GM23248 (cell line): ENCODE measurements around the gene STMND1.

Experiments
- EZH2 ChIP-seq: fragments of 200-600 bp; sonication (generic); IDR thresholded peaks from 2 replicates; pipeline ENCODE4 v1.6.1; 2018; ENCODE audit warnings: antibody characterized with exemption, mild to moderate bottlenecking; ENCODE audit not compliant: insufficient read depth, poor library complexity, severe bottlenecking
- EZH2phosphoT487 ChIP-seq: fragments of 200-600 bp; sonication (generic); IDR thresholded peaks from 2 replicates; pipeline ENCODE4 v1.6.1; 2018; ENCODE audit warnings: antibody characterized with exemption, moderate library complexity, mild to moderate bottlenecking, low read depth; ENCODE audit not compliant: insufficient read depth

- TF ChIP-seq EZH2 = no peak
- TF ChIP-seq EZH2phosphoT487 = no peak
Measured at GRCh38 chr6:17156112-17156921, 54.5 kb downstream of the STMND1 start.
